ENCODE results near the gene ACOX3.

Gene ACOX3

DNA sequence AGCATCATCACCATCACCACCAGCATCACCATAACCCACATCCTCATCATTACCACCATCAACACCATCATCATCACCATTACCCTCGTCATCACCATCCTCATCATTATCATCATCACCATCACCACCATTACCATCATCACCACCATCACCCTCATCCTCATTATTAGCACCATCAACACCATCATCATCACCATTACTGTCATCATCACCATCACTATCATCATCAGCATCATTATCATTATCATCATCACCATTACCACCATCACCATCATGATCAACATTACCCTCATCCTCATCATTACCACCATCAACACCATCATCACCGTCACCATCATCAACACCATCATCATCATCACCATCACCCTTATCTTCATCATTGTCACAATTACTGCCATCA lies 119.3 kb downstream of the ACOX3 start:
- no peak for DNase-seq (ENCODE audit: low read depth in 2 of 2)

DNA sequence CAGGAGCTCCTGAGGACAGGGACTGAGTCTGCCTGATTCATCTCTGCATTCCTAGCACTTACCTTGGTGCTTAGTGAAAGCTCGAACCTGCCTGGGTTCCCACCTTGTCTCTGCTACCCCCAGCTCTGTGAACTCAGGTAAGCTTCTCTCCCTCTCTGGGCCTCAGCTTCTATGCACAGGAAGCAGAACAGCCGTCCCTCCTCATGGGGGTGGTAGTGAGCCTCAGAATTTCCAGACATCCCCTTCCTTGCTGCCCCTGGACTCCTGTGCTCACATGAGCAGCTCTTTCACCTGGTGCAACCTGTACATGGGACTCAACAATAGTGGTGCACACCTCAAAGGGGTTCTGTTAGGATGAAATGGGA lies 120.2 kb downstream of the ACOX3 start:
- DNase-seq (ENCODE audit: low read depth in 2 of 2): no peak

DNA sequence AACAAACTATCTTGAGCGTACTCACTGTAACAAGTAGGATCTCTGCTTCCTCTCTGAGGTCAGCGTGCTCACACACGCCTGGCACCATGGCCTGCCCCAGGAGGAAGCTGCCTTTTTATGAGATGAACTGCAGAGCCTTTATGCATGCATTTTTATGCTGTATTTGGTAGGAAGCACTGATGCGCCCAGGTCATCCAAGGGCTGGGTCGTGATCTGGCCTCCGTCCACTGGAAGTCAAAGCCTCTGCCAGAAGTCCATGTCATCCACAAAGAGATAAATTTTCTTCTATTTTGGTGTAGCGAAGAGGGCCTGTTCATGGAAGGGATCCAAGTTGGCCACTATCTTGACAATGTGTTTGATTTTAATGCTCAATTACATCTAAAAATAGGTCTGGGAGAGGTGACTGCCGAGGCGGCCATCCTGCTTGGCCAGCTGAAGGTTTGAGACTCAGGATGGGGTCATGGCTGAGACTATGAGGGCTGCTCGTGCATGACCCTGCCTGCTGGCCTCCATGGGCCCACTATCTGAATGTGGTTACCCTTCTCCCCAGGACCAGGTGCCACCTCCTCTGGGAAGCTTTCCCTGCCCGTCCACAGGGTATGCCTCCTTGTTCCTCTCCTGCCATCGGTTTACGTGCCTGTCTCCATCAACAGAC lies 120.7 kb downstream of the ACOX3 start:
- no peak for DNase-seq (ENCODE audit: low read depth in 2 of 2)

DNA sequence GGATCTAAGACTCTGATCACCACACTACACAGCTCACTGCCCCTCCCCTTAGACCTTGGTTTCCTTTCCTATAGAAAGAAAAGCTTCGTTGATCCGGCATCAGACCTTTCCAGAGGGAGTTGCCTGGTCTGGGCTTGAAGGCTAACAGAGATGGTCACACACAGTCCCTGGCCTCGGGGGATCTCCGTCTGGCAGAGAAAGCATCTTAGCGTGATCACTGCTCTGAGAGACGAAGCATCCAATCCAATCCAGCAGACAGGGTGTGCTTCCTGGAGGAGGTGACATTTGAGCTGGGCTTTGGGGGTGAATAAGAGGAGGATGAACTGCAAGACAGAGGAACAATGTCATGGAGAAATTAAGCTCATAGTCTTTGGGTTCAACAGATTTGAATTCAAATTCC lies 121.5 kb downstream of the ACOX3 start:
- DNase-seq (ENCODE audit: low read depth in 2 of 2): no peak

DNA sequence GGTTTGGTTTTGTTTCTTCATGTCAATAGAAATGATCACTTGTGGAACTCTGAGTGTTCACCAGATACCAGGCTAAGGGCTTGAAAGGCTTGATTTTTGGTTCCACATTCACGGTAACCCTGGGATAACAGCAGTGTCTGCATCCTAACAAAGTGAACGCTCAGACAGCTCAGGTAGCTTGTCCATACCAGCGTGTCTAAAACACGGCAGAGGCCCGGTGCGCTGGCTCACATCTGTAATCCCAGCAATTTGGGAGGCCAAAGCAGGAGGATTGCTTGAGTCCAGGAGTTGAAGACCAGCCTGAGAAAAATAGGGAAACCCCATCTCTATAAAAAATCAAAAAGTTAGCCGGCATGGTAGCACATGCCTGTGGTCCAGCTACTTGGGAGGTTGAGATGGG lies 122.0 kb downstream of the ACOX3 start:
- no peak for DNase-seq (ENCODE audit: low read depth in 2 of 2)

DNA sequence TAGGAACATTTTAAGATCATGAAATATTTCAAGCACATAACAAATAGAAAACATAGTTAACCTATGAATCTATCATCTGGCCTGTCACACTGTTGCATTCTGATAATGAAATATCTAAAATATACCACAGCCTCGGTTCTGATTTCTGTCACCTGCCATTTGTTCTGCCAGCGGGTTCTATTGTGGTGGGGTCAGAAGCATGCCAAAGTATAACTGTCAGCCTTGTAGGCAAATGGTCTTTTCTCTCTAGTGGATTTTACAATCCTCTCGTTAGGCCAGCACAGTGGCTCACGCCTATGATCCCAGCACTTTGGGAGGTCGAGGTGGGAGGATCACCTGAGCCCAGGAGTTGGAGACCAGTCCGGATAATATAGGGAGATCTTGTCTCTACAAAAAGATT lies 123.0 kb downstream of the ACOX3 start:
- DNase-seq (ENCODE audit: low read depth in 2 of 2): no peak

DNA sequence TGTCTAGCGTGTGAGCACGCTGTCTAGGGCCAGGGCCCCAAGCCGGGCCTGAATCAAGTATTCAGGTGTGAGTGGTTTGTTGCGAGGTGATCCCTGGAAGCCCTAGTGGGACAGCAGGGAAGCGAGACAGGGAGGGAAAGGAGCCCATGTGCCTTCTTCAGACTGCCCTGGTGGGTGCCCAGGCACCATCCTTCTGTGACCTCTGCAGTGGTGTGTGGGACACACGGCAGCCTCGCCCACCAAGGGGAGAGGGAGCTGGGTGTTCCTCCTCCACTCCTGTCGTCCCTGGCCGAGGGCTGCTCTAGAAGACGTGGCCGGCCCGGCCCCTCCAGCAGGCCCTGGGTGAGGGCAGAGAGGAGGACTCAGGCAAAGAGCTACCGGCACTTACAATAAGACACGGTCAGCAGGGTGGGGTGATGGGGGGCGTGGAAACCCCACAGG lies 123.6 kb downstream of the ACOX3 start:
- DNase-seq (ENCODE audit: low read depth in 2 of 2): no peak

Data from fibroblast of skin of left quadriceps (primary cell).